ENCODE results near the gene SNX2.

SNX2 gene

GRCh38 chr5:122770477-122770876 lies 4.4 kb upstream of the SNX2 start:
- TF ChIP-seq CTCF (IDR thresholded peaks at IDR 0.05; ENCODE audit: extremely low read depth, missing control alignments), result no peak
- no peak for DNase-seq (ENCODE audit: low spot score)

GRCh38 chr5:122772446-122772845 lies 2.4 kb upstream of the SNX2 start:
- no peak for DNase-seq (ENCODE audit: low spot score)
- TF ChIP-seq CTCF (IDR thresholded peaks at IDR 0.05; ENCODE audit: extremely low read depth, missing control alignments), result no peak

GRCh38 chr5:122773619-122774018 lies 1.3 kb upstream of the SNX2 start:
- no peak for DNase-seq (ENCODE audit: low spot score)
- no peak for TF ChIP-seq CTCF (IDR thresholded peaks at IDR 0.05; ENCODE audit: extremely low read depth, missing control alignments)

- TF ChIP-seq CTCF (IDR thresholded peaks at IDR 0.05; ENCODE audit: extremely low read depth, missing control alignments), result no peak
- no peak for DNase-seq (ENCODE audit: low spot score)
These were observed 390 bp upstream of the SNX2 start for GRCh38 chr5:122774519-122774860.

- TF ChIP-seq CTCF (IDR thresholded peaks at IDR 0.05; ENCODE audit: extremely low read depth, missing control alignments), result no peak
- DNase-seq (ENCODE audit: low spot score), result no peak
These were observed 966 bp downstream of the SNX2 start for GRCh38 chr5:122775550-122776542.

GRCh38 chr5:122778157-122778556 lies 3.3 kb downstream of the SNX2 start:
- DNase-seq (ENCODE audit: low spot score), result no peak
- no peak for TF ChIP-seq CTCF (IDR thresholded peaks at IDR 0.05; ENCODE audit: extremely low read depth, missing control alignments)

- no peak for TF ChIP-seq CTCF (IDR thresholded peaks at IDR 0.05; ENCODE audit: extremely low read depth, missing control alignments)
- DNase-seq (ENCODE audit: low spot score), result no peak
These were observed 4.6 kb downstream of the SNX2 start for GRCh38 chr5:122779451-122779850.

All from GM20000 (cell line).